ENCODE measurements around the gene DEPDC5. TPM values are rescaled to one million over a fixed set of nuclear protein-coding genes. Genes with fewer than 3 reads are reported as not detected.

DEPDC5 gene
- total RNA-seq, 1 experiment from 2014 or later, result 39.3 TPM

DNA sequence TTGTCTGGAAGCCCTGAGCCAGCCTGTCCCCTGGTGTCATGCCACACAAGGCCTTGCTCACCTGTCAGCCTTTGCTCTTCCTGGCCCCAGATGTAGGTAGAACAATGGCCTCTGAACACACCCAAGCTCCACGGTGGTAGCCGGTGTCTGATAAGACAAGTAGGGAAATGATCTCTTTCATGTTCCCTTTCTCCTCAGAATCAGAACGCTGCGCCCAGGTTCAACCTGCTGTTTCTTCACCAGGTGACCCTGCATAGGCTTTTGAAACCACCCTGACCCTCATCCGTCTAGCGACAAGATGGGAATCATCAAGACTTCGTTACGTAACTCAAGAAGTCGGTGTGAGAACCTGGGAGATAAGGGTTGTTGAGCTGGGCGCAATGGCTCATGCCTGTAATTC, 161.8 kb downstream of the DEPDC5 start:
- no peak overlapping the region for H3K27ac ChIP-seq (ENCODE audit: low read depth, low read length, poor library complexity, severe bottlenecking)
- ChIA-PET POLR2A (ENCODE audit: low non-redundant PET) (no interaction called here), CTCF (no interaction called here)
- no peak for DNase-seq (ENCODE audit: low spot score)
- TF ChIP-seq, protein P1, sequence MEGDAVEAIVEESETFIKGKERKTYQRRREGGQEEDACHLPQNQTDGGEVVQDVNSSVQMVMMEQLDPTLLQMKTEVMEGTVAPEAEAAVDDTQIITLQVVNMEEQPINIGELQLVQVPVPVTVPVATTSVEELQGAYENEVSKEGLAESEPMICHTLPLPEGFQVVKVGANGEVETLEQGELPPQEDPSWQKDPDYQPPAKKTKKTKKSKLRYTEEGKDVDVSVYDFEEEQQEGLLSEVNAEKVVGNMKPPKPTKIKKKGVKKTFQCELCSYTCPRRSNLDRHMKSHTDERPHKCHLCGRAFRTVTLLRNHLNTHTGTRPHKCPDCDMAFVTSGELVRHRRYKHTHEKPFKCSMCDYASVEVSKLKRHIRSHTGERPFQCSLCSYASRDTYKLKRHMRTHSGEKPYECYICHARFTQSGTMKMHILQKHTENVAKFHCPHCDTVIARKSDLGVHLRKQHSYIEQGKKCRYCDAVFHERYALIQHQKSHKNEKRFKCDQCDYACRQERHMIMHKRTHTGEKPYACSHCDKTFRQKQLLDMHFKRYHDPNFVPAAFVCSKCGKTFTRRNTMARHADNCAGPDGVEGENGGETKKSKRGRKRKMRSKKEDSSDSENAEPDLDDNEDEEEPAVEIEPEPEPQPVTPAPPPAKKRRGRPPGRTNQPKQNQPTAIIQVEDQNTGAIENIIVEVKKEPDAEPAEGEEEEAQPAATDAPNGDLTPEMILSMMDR (conservative IDR thresholded peaks at IDR 0.05; ENCODE audit: low read depth, low read length), result no peak
- TF ChIP-seq EZH2 (IDR thresholded peaks at IDR 0.05; ENCODE audit: borderline replicate concordance, low read depth, low read length, poor library complexity, severe bottlenecking), result no peak
- H3K4me3 ChIP-seq (ENCODE audit: low read depth, low read length, poor library complexity, severe bottlenecking), result no peak overlapping the region
- no peaks in the 10 kb centered on the region for H3K9me3 ChIP-seq (ENCODE audit: low read depth, low read length, poor library complexity, severe bottlenecking)
- H3K27me3 ChIP-seq (replicated peaks; ENCODE audit: insufficient read depth, low read depth, low read length, poor library complexity), result no peaks in the 10 kb centered on the region
- H3K36me3 ChIP-seq (ENCODE audit: insufficient read depth, low read length, poor library complexity, severe bottlenecking), result no peaks in the 10 kb centered on the region
- no peaks in the 10 kb centered on the region for H3K4me1 ChIP-seq (ENCODE audit: insufficient read depth, low read length, poor library complexity, severe bottlenecking)
- intact Hi-C loops (cut with micrococcal nuclease; ENCODE audit: unreplicated experiment), result no loop called here
- no TSS peak for BruUV-seq (replicated peaks)

DNA sequence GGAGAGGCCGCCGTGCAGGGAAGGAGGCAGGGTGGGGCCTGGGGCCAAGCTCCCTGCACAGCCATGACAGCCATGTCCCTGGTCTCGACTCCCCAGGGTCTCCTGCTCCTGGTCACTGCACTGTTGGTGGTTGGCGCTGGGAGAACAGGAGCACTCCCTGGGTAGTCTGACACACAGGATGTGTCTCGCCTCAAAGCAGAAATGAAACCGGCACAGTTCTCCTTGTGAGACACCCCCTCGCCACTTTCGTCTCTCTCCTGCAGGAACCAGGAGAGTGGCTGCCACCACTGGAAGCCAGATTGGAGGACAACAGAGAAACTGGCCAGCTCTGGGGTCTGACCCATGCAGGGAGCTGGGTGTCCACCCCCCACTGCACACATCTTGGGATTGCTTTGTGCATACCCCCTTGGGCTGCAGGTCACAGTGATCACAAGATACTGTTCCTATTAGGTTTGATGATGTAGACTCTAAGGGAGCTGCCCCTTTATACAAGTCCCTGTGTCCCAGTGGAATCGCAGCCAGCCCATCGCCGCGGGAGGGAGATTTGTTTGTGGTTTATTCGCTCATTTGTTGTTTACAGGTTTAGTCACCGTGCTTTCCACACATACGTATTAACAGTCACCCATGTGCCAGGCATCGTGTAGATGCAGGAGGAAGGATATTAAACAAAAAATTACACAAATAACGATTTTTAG, 163.6 kb downstream of the DEPDC5 start:
- no peak for DNase-seq (ENCODE audit: low spot score)
- H3K9me3 ChIP-seq (ENCODE audit: low read depth, low read length, poor library complexity, severe bottlenecking), result no peaks in the 10 kb centered on the region
- no peaks in the 10 kb centered on the region for H3K4me1 ChIP-seq (ENCODE audit: insufficient read depth, low read length, poor library complexity, severe bottlenecking)
- BruUV-seq (replicated peaks), result no TSS peak
- no peak overlapping the region for H3K4me3 ChIP-seq (ENCODE audit: low read depth, low read length, poor library complexity, severe bottlenecking)
- ChIA-PET CTCF (no interaction called here), POLR2A (ENCODE audit: low non-redundant PET) (no interaction called here)
- no peaks in the 10 kb centered on the region for H3K27me3 ChIP-seq (replicated peaks; ENCODE audit: insufficient read depth, low read depth, low read length, poor library complexity)
- no peaks in the 10 kb centered on the region for H3K36me3 ChIP-seq (ENCODE audit: insufficient read depth, low read length, poor library complexity, severe bottlenecking)
- intact Hi-C loops (cut with micrococcal nuclease; ENCODE audit: unreplicated experiment), result no loop called here
- TF ChIP-seq, protein P1 (conservative IDR thresholded peaks at IDR 0.05; ENCODE audit: low read depth, low read length), result no peak
- no peak for TF ChIP-seq EZH2 (IDR thresholded peaks at IDR 0.05; ENCODE audit: borderline replicate concordance, low read depth, low read length, poor library complexity, severe bottlenecking)
- H3K27ac ChIP-seq (ENCODE audit: low read depth, low read length, poor library complexity, severe bottlenecking), result no peak overlapping the region

DNA sequence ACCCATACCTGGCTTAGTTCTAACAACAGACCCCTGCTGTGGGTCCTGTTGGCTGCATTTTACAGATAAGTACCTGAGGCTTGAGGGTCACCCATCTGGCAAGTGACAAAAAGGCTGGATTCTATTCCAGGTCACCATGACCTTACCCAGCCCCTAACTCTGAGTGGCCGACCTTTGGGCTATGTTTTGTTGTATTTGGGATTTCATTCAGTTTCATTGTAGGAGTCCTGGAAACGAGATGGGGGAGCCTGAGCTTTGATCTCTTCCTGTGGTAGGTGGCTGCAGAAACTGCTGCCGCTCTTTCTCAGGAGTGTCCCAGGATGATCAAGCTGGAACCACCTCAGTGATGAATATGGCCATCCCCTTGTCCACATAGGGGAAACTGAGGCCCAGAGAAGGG, 165.9 kb downstream of the DEPDC5 start:
- no TSS peak for BruUV-seq (replicated peaks)
- no peak overlapping the region for H3K27ac ChIP-seq (ENCODE audit: low read depth, low read length, poor library complexity, severe bottlenecking)
- no peaks in the 10 kb centered on the region for H3K9me3 ChIP-seq (ENCODE audit: low read depth, low read length, poor library complexity, severe bottlenecking)
- H3K27me3 ChIP-seq (replicated peaks; ENCODE audit: insufficient read depth, low read depth, low read length, poor library complexity), result no peaks in the 10 kb centered on the region
- CTCF ChIA-PET, result no interaction called here
- POLR2A ChIA-PET (ENCODE audit: low non-redundant PET), result no interaction called here
- H3K36me3 ChIP-seq (ENCODE audit: insufficient read depth, low read length, poor library complexity, severe bottlenecking), result no peaks in the 10 kb centered on the region
- no peak for TF ChIP-seq EZH2 (IDR thresholded peaks at IDR 0.05; ENCODE audit: borderline replicate concordance, low read depth, low read length, poor library complexity, severe bottlenecking)
- TF ChIP-seq, protein P1 (conservative IDR thresholded peaks at IDR 0.05; ENCODE audit: low read depth, low read length), result no peak
- no peak overlapping the region for H3K4me3 ChIP-seq (ENCODE audit: low read depth, low read length, poor library complexity, severe bottlenecking)
- intact Hi-C loops (cut with micrococcal nuclease; ENCODE audit: unreplicated experiment), result no loop called here
- no peak for DNase-seq (ENCODE audit: low spot score)
- no peaks in the 10 kb centered on the region for H3K4me1 ChIP-seq (ENCODE audit: insufficient read depth, low read length, poor library complexity, severe bottlenecking)

Data from A673 (cell line).